ENCODE measurements around the gene GPR135. TPM values are rescaled to one million over a fixed set of nuclear protein-coding genes. Genes with fewer than 3 reads are reported as not detected.

The GPR135 gene
- total and polyA plus RNA-seq, 2 of the 13 experiments (the other 11 are each of a cell fraction or from before 2014, with no cell fraction given), result 0.46 to 1.3 TPM

GRCh38 chr14:59511916-59512575 lies 46.9 kb upstream of the GPR135 start:
- ChIA-PET CTCF (ENCODE audit: low intra/inter-chr PET ratio, low total read pairs) (no interaction called here), POLR2A (no interaction called here)
- DNase-seq (ENCODE audit: low spot score) (no peak), FAIRE-seq (no peak), ATAC-seq (peak; percentile 63; the same call in 2 of the 3 replicates)
- no peaks in the 10 kb centered on the region for H3K79me2 ChIP-seq (ENCODE audit: insufficient read depth, low read length)
- WGBS (ENCODE audit: low lambda C conversion rate), result 50% methylated on average over 4 of the region's 4 CpGs
- H3K27ac ChIP-seq (ENCODE audit: extremely low read length, insufficient read depth, low read length), result no peak overlapping the region
- in situ Hi-C loops (cut with HindIII; ENCODE audit: extremely low pct_ligation_motif_present, low pct_unique_long_range_greater_than_20kb) (loop anchor here (25.0 kb wide), 1 partner anchor 675 kb away; no protein-coding TSS in a partner anchor), intact Hi-C loops (cut with micrococcal nuclease; ENCODE audit: unreplicated experiment) (no loop called here)
- peaks cover 30% of the 10 kb centered on the region for H3K4me1 ChIP-seq (ENCODE audit: insufficient read depth, low read length)
- H3K9ac ChIP-seq (ENCODE audit: insufficient read depth, low read depth, low read length), result no peak overlapping the region
- no peak overlapping the region for H3K4me3 ChIP-seq (replicated peaks in 1 of 3; ENCODE audit: insufficient read depth in 1 of 3, low read depth in 2 of 3, low read length in 3 of 3)
- H4K20me1 ChIP-seq (ENCODE audit: insufficient read depth, low read length), result no peaks in the 10 kb centered on the region
- no TSS peak for BruUV-seq (replicated peaks)
- no peak overlapping the region for H2AFZ ChIP-seq (ENCODE audit: low read length)
- no peaks in the 10 kb centered on the region for H3K9me3 ChIP-seq (ENCODE audit: low read length)
- H3K27me3 ChIP-seq (ENCODE audit: control insufficient read depth in 1 of 2, insufficient read depth in 2 of 2, low read length in 2 of 2), result no peaks in the 10 kb centered on the region
- H3K4me2 ChIP-seq (ENCODE audit: low read depth, low read length), result no peak overlapping the region
- TF ChIP-seq ZNF607 (CRISPR knock-in tag; IDR thresholded peaks at IDR 0.05; ENCODE audit: borderline replicate concordance) (no peak), TSC22D2 (CRISPR knock-in tag; IDR thresholded peaks at IDR 0.05; ENCODE audit: borderline replicate concordance) (0 out of 2 replicates have a peak, but pooled peaks have one; percentile 20), ZNF777 (CRISPR knock-in tag; IDR thresholded peaks at IDR 0.05) (no peak), ZBTB14 (CRISPR knock-in tag; IDR thresholded peaks at IDR 0.05) (no peak), CTCF (CRISPR knock-in tag; IDR thresholded peaks at IDR 0.05) (peak; percentile 59), MLX (CRISPR knock-in tag; IDR thresholded peaks at IDR 0.05) (no peak), CHD2 (IDR thresholded peaks at IDR 0.05; ENCODE audit: low read depth, low read length) (no peak)
- no peaks in the 10 kb centered on the region for H3K36me3 ChIP-seq (replicated peaks in 1 of 2; ENCODE audit: control insufficient read depth in 1 of 2, insufficient read depth in 2 of 2, low read length in 2 of 2)

Measured in HepG2 (cell line).